NCI-H748 (cell line): ENCODE measurements around the gene DIP2C.
"Not testable (repeated sequence)": the region's sequence is repeated elsewhere in the genome, so short reads cannot be mapped to it uniquely, and the experiment has no call there.

Experiments
- DNase-seq: peaks from one replicate; lab custom pipeline; 2025; ENCODE audit not compliant: unreplicated experiment; lab: John Stamatoyannopoulos, UW

DIP2C gene

GRCh38 chr10:271201-271600, 418.3 kb downstream of the DIP2C start:
- DNase-seq, result no peak

- no peak for DNase-seq
Observed at GRCh38 chr10:269440-270074, 419.9 kb downstream of the DIP2C start.

- DNase-seq, result no peak
Observed at GRCh38 chr10:267705-268104, 421.8 kb downstream of the DIP2C start.

GRCh38 chr10:266974-267425, 422.5 kb downstream of the DIP2C start:
- DNase-seq, result peak; percentile 34

GRCh38 chr10:265816-266588, 423.5 kb downstream of the DIP2C start:
- not testable (repeated sequence) for DNase-seq

GRCh38 chr10:265074-265440, 424.4 kb downstream of the DIP2C start:
- DNase-seq, result not testable (repeated sequence)

- not testable (repeated sequence) for DNase-seq
Observed at GRCh38 chr10:264160-265073, 425.1 kb downstream of the DIP2C start.

GRCh38 chr10:260819-261429, 428.5 kb downstream of the DIP2C start:
- no peak for DNase-seq

- no peak for DNase-seq
Observed at GRCh38 chr10:251982-252582, 437.4 kb downstream of the DIP2C start.

- no peak for DNase-seq
Observed at GRCh38 chr10:248307-248706, 441.2 kb downstream of the DIP2C start.

- no peak for DNase-seq
Observed at GRCh38 chr10:247480-247879, 442.0 kb downstream of the DIP2C start.

- DNase-seq, result no peak
Observed at GRCh38 chr10:246431-246830, 443.0 kb downstream of the DIP2C start.

GRCh38 chr10:244227-244626, 445.2 kb downstream of the DIP2C start:
- no peak for DNase-seq

- no peak for DNase-seq
Observed at GRCh38 chr10:241966-242643, 447.4 kb downstream of the DIP2C start.

GRCh38 chr10:241451-241850, 448.0 kb downstream of the DIP2C start:
- DNase-seq, result no peak

GRCh38 chr10:239109-239508, 450.4 kb downstream of the DIP2C start:
- DNase-seq, result peak; percentile 53

GRCh38 chr10:235915-236314, 453.6 kb downstream of the DIP2C start:
- no peak for DNase-seq

- DNase-seq, result no peak
Observed at GRCh38 chr10:234708-235406, 454.6 kb downstream of the DIP2C start.

GRCh38 chr10:232878-233277, 456.6 kb downstream of the DIP2C start:
- DNase-seq, result no peak

GRCh38 chr10:232061-232460, 457.4 kb downstream of the DIP2C start:
- no peak for DNase-seq
